ENCODE results near the gene NIPSNAP2.

Gene NIPSNAP2

DNA sequence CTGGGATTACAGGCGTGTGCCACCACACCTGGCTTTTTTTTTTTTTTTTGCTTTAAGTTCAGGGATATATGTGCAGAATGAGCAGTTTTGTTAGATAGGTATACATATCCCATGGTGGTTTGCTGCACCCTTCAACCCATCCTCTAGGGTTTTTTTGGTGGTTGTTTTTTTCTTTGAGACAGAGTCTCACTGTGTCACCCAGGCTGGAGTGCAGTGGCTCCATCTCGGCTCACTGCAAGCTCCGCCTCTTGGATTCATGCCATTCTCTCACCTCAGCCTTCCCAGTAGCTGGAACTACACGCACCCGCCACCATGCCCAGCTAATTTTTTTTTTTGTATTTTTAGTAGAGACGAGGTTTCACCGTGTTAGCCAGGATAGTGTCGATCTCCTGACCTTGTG lies 84.4 kb downstream of the NIPSNAP2 start:
- DNase-seq: peak in 1 of 5 experiments; percentile 17

Measured in T-helper 2 cell (primary cell).